ENCODE results near the gene KMO.

KMO gene

GRCh38 chr1:241630005-241630404 lies 97.8 kb downstream of the KMO start:
- DNase-seq (no peak), ATAC-seq (no peak)

GRCh38 chr1:241630476-241630875 lies 98.3 kb downstream of the KMO start:
- no peak for DNase-seq
- ATAC-seq = no peak

GRCh38 chr1:241630899-241631298 lies 98.7 kb downstream of the KMO start:
- DNase-seq = no peak
- no peak for ATAC-seq

GRCh38 chr1:241631674-241632073 lies 99.5 kb downstream of the KMO start:
- DNase-seq = no peak
- ATAC-seq = no peak

- ATAC-seq = no peak
Measured at GRCh38 chr1:241632987-241633386, 100.8 kb downstream of the KMO start.

GRCh38 chr1:241635556-241636152 lies 103.5 kb downstream of the KMO start:
- no peak for ATAC-seq
- no peak for DNase-seq

More at GRCh38 chr1:241632987-241633386, 100.8 kb downstream of the KMO start:
- DNase-seq = no peak

- no peak for ATAC-seq
- DNase-seq = no peak
Measured at GRCh38 chr1:241636291-241636690, 104.1 kb downstream of the KMO start.

GRCh38 chr1:241637046-241637590 lies 104.9 kb downstream of the KMO start:
- DNase-seq (no peak), ATAC-seq (no peak)

GRCh38 chr1:241637604-241638003 lies 105.4 kb downstream of the KMO start:
- ATAC-seq = no peak

GRCh38 chr1:241638099-241638682 lies 106.0 kb downstream of the KMO start:
- no peak for DNase-seq
- ATAC-seq = no peak

More at GRCh38 chr1:241637604-241638003, 105.4 kb downstream of the KMO start:
- DNase-seq = no peak

GRCh38 chr1:241638909-241639622 lies 106.9 kb downstream of the KMO start:
- no peak for ATAC-seq
- DNase-seq = no peak

GRCh38 chr1:241639623-241640148 lies 107.5 kb downstream of the KMO start:
- DNase-seq (peak; percentile 48), ATAC-seq (peak; percentile 51)

- ATAC-seq (peak; percentile 98), DNase-seq (peak; percentile 97)
Measured at GRCh38 chr1:241640149-241640866, 108.1 kb downstream of the KMO start, which contains the start of the genes CHML and OPN3. Gene CHML, minus strand, starts transcription at chr1:241640369. Its CDS starts 4,603 bp downstream, at chr1:241635766. Gene OPN3, minus strand, starts transcription at chr1:241640369. Its CDS starts 115 bp downstream, at chr1:241640254.

GRCh38 chr1:241640867-241641622 lies 108.9 kb downstream of the KMO start:
- ATAC-seq = no peak

GRCh38 chr1:241641773-241642592 lies 109.8 kb downstream of the KMO start:
- ATAC-seq = no peak
- no peak for DNase-seq

More at GRCh38 chr1:241640867-241641622, 108.9 kb downstream of the KMO start:
- no peak for DNase-seq

- ATAC-seq (no peak), DNase-seq (no peak)
Measured at GRCh38 chr1:241642593-241642944, 110.4 kb downstream of the KMO start.

GRCh38 chr1:241644259-241644658 lies 112.1 kb downstream of the KMO start:
- ATAC-seq = no peak
- DNase-seq = no peak

- DNase-seq (no peak), ATAC-seq (no peak)
Measured at GRCh38 chr1:241645199-241645598, 113.0 kb downstream of the KMO start.

Data from stimulated activated naive CD8-positive, alpha-beta T cell treated with anti-CD3 and anti-CD28 coated beads, Interleukin-15, Interleukin-2, amounts not matched to agents 100 U/mL and 50 U/mL, for 24 hours (primary cell).